Mucosa of rectum (tissue), 2 donors: Measurements from ENCODE around the gene UQCRHL.
A peak's percentile ranks its signal among the peaks of the same experiment; 100 is the strongest.
"Not testable (repeated sequence)": the region's sequence is repeated elsewhere in the genome, so short reads cannot be mapped to it uniquely, and the experiment has no call there.

ENCODE experiments used
- H3K27ac ChIP-seq, 2 donors: one replicate each; pipeline ENCODE4 v1.7.0; 2013; ENCODE audit warnings: inconsistent platforms in 2 of 2, low read depth in 2 of 2, low read length in 2 of 2
- H3K27me3 ChIP-seq, 2 donors: one replicate each; pipeline ENCODE4 v1.7.0; 2013; ENCODE audit warnings: low read length in 2 of 2; ENCODE audit not compliant: control insufficient read depth in 2 of 2, insufficient read depth in 2 of 2
- H3K36me3 ChIP-seq, 2 donors: one replicate each; pipeline ENCODE4 v1.7.0; 2013; ENCODE audit warnings: low read length in 2 of 2; ENCODE audit not compliant: control insufficient read depth in 2 of 2, insufficient read depth in 2 of 2
- H3K4me1 ChIP-seq, 2 donors: one replicate each; pipeline ENCODE4 v1.7.0; 2013; ENCODE audit warnings: low read length in 2 of 2, mild to moderate bottlenecking in 1 of 2; ENCODE audit not compliant: control insufficient read depth in 2 of 2, insufficient read depth in 2 of 2
- H3K4me3 ChIP-seq, 2 donors: one replicate each; pipeline ENCODE4 v1.7.0; 2013; ENCODE audit warnings: low read length in 2 of 2
- H3K9ac ChIP-seq, 2 donors: one replicate each; pipeline ENCODE4 v1.7.0; 2013; ENCODE audit warnings: low read length in 2 of 2, low read depth in 1 of 2, mild to moderate bottlenecking in 1 of 2
- H3K9me3 ChIP-seq, 2 donors: one replicate each; pipeline ENCODE4 v1.7.0; 2013; ENCODE audit warnings: low read length in 2 of 2; ENCODE audit not compliant: control insufficient read depth in 2 of 2
- donor health status: healthy.
- donor health status: Normal muscosa, but diverticular disease.

Gene UQCRHL

GRCh38 chr1:15835205-15835740 is 27.8 kb upstream of the UQCRHL start:
- H3K9me3 ChIP-seq = no peaks in the 10 kb centered on the region
- H3K4me1 ChIP-seq = peaks cover 9 to 10% of the 10 kb centered on the region in 2 donors
- H3K27me3 ChIP-seq = no peaks in the 10 kb centered on the region
- peak overlapping the region; percentile 98 to 100 for H3K27ac ChIP-seq
- peak overlapping the region; percentile 75 to 93 for H3K4me3 ChIP-seq
- H3K36me3 ChIP-seq = no peaks in the 10 kb centered on the region
- H3K9ac ChIP-seq = peak overlapping the region; percentile 92 to 99

GRCh38 chr1:15834406-15835204 is 27.2 kb upstream of the UQCRHL start:
- Histone ChIP-seq H3K4me3 (peak overlapping the region; percentile 75 to 93), H3K4me1 (peaks cover 9 to 13% of the 10 kb centered on the region in 2 donors), H3K9me3 (no peaks in the 10 kb centered on the region), H3K27ac (peak overlapping the region; percentile 98 to 100), H3K27me3 (no peaks in the 10 kb centered on the region), H3K9ac (peak overlapping the region; percentile 92 to 99), H3K36me3 (no peaks in the 10 kb centered on the region)

GRCh38 chr1:15833842-15834405 is 26.5 kb upstream of the UQCRHL start:
- H3K27ac ChIP-seq = peak overlapping the region; percentile 98 to 100
- peak overlapping the region; percentile 92 to 99 for H3K9ac ChIP-seq
- no peaks in the 10 kb centered on the region for H3K36me3 ChIP-seq
- no peaks in the 10 kb centered on the region for H3K9me3 ChIP-seq
- no peaks in the 10 kb centered on the region for H3K27me3 ChIP-seq
- peak overlapping the region; percentile 75 to 93 for H3K4me3 ChIP-seq
- peaks cover 9 to 17% of the 10 kb centered on the region in 2 donors for H3K4me1 ChIP-seq

- peaks cover 9 to 17% of the 10 kb centered on the region in 2 donors for H3K4me1 ChIP-seq
- H3K4me3 ChIP-seq = peak overlapping the region; percentile 75 to 93
- H3K27ac ChIP-seq = peak overlapping the region; percentile 98 to 100
- H3K27me3 ChIP-seq = no peaks in the 10 kb centered on the region
- no peaks in the 10 kb centered on the region for H3K36me3 ChIP-seq
- H3K9ac ChIP-seq = peak overlapping the region; percentile 92 to 99
- H3K9me3 ChIP-seq = no peaks in the 10 kb centered on the region
Measured at GRCh38 chr1:15833069-15833679, 25.7 kb upstream of the UQCRHL start.

GRCh38 chr1:15830258-15830657 is 22.8 kb upstream of the UQCRHL start:
- H3K4me1 ChIP-seq = peaks cover 8 to 10% of the 10 kb centered on the region in 2 donors
- peak overlapping the region in 1 of 2 donors; percentile 63 for H3K27ac ChIP-seq
- H3K27me3 ChIP-seq = no peaks in the 10 kb centered on the region
- H3K36me3 ChIP-seq = no peaks in the 10 kb centered on the region
- H3K9ac ChIP-seq = no peak overlapping the region
- no peak overlapping the region for H3K4me3 ChIP-seq
- H3K9me3 ChIP-seq = no peaks in the 10 kb centered on the region

GRCh38 chr1:15828931-15829330 is 21.5 kb upstream of the UQCRHL start:
- not testable (repeated sequence) for H3K9ac ChIP-seq, H3K27ac ChIP-seq, H3K9me3 ChIP-seq, H3K4me1 ChIP-seq, H3K36me3 ChIP-seq, H3K27me3 ChIP-seq, H3K4me3 ChIP-seq

- H3K36me3 ChIP-seq, H3K9me3 ChIP-seq, H3K4me3 ChIP-seq, H3K9ac ChIP-seq, H3K27me3 ChIP-seq, H3K27ac ChIP-seq, H3K4me1 ChIP-seq: not testable (repeated sequence)
Measured at GRCh38 chr1:15827567-15827966, 20.1 kb upstream of the UQCRHL start.

GRCh38 chr1:15826810-15827507 is 19.5 kb upstream of the UQCRHL start:
- Histone ChIP-seq H3K27ac (no peak overlapping the region), H3K9ac (no peak overlapping the region), H3K27me3 (no peaks in the 10 kb centered on the region), H3K36me3 (no peaks in the 10 kb centered on the region), H3K4me1 (peaks cover 4 to 8% of the 10 kb centered on the region in 2 donors), H3K4me3 (no peak overlapping the region), H3K9me3 (no peaks in the 10 kb centered on the region)

- Histone ChIP-seq H3K27ac (no peak overlapping the region), H3K27me3 (no peaks in the 10 kb centered on the region)
Measured at GRCh38 chr1:15825800-15826199, 18.4 kb upstream of the UQCRHL start.

More at GRCh38 chr1:15825800-15826199, 18.4 kb upstream of the UQCRHL start:
- Histone ChIP-seq H3K4me3 (no peak overlapping the region), H3K9me3 (no peaks in the 10 kb centered on the region), H3K4me1 (peaks cover 4 to 8% of the 10 kb centered on the region in 2 donors), H3K9ac (no peak overlapping the region), H3K36me3 (no peaks in the 10 kb centered on the region)
